ENCODE data around the gene TMEM125. TPM values are rescaled to one million over a fixed set of nuclear protein-coding genes. Genes with fewer than 3 reads are reported as not detected.

The TMEM125 gene
- total RNA-seq, 6 donors from 2014 or later, result 144 to 302 (median 227) TPM

DNA sequence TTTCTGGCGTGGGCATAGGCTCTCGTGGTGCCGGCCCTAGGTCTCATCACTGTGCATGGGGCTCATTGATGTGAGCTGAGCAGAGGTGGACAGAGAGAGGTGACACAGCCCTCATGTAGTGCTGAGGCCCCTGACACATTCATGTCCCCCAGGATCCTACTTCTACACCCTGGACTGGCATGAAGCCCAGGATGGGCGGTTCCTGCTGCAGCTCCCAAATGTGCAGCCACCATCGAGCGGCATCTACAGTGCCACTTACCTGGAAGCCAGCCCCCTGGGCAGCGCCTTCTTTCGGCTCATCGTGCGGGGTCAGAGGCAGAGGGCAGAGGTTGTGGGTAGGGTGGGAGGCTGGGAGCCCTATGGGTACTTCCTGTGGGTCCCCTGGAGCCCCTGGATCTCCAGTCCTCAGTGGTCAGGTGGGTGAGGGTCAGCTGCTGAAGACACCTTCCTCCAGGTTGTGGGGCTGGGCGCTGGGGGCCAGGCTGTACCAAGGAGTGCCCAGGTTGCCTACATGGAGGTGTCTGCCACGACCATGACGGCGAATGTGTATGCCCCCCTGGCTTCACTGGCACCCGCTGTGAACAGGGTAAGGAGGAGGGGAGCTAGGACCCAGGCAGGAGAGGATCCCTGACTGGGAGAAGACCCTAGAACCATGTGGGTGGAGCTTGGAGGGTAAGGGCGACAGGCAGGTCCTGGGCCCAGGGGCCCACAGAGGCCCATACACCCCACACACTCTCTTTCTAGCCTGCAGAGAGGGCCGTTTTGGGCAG is 37.1 kb downstream of the TMEM125 start:
- H3K27me3 ChIP-seq, result no peaks in the 10 kb centered on the region
- no peaks in the 10 kb centered on the region for H3K9me3 ChIP-seq
- no peak overlapping the region for H3K4me3 ChIP-seq
- DNase-seq (peak; percentile 41 to 50), ATAC-seq (ENCODE audit: low FRiP score in 2 of 2) (no peak)
- H3K36me3 ChIP-seq, result peaks cover 0 to 27% (median 2%) of the 10 kb centered on the region in 4 donors
- peaks cover 39 to 65% (median 48%) of the 10 kb centered on the region in 4 donors for H3K4me1 ChIP-seq
- no peak for TF ChIP-seq POLR2AphosphoS5 (IDR thresholded peaks at IDR 0.05)
- TF ChIP-seq POLR2A (IDR thresholded peaks at IDR 0.05), result no peak
- TF ChIP-seq, protein P1, sequence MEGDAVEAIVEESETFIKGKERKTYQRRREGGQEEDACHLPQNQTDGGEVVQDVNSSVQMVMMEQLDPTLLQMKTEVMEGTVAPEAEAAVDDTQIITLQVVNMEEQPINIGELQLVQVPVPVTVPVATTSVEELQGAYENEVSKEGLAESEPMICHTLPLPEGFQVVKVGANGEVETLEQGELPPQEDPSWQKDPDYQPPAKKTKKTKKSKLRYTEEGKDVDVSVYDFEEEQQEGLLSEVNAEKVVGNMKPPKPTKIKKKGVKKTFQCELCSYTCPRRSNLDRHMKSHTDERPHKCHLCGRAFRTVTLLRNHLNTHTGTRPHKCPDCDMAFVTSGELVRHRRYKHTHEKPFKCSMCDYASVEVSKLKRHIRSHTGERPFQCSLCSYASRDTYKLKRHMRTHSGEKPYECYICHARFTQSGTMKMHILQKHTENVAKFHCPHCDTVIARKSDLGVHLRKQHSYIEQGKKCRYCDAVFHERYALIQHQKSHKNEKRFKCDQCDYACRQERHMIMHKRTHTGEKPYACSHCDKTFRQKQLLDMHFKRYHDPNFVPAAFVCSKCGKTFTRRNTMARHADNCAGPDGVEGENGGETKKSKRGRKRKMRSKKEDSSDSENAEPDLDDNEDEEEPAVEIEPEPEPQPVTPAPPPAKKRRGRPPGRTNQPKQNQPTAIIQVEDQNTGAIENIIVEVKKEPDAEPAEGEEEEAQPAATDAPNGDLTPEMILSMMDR (IDR thresholded peaks at IDR 0.05), result no peak
- TF ChIP-seq EP300 (IDR thresholded peaks at IDR 0.05), result no peak
- peak overlapping the region in 3 of 4 donors; percentile 63 to 81 (median 78) for H3K27ac ChIP-seq
- 73 to 91% methylated on average over 4 to 17 of the region's 17 CpGs for WGBS, 2 donors

DNA sequence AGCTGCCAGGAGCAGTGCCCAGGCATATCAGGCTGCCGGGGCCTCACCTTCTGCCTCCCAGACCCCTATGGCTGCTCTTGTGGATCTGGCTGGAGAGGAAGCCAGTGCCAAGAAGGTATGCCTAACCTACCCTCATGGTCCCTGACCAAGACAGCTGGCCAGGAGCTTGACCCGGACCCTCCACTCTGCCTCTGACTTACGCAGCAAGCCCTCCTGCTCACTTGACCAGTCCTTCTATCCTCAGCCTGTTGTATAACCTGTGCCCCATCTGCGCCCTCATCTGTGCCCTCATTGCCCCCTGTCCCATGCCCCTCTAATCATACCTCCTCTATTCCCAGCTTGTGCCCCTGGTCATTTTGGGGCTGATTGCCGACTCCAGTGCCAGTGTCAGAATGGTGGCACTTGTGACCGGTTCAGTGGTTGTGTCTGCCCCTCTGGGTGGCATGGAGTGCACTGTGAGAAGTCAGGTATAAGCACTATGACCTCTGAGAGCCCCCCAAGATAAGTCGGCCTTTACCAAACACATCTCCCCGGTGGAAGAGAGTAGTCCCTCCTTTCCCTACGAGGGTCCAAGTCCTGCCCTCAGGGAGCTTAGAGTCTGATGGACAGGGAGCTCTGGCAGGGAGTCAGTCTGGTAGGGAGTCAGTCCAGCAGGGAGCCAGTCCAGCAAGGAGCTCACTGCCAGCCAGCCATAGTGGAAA is 37.8 kb downstream of the TMEM125 start:
- no peak for DNase-seq
- H3K9me3 ChIP-seq, result no peaks in the 10 kb centered on the region
- WGBS, 2 donors, result 96% methylated on average over 6 to 9 of the region's 9 CpGs

DNA sequence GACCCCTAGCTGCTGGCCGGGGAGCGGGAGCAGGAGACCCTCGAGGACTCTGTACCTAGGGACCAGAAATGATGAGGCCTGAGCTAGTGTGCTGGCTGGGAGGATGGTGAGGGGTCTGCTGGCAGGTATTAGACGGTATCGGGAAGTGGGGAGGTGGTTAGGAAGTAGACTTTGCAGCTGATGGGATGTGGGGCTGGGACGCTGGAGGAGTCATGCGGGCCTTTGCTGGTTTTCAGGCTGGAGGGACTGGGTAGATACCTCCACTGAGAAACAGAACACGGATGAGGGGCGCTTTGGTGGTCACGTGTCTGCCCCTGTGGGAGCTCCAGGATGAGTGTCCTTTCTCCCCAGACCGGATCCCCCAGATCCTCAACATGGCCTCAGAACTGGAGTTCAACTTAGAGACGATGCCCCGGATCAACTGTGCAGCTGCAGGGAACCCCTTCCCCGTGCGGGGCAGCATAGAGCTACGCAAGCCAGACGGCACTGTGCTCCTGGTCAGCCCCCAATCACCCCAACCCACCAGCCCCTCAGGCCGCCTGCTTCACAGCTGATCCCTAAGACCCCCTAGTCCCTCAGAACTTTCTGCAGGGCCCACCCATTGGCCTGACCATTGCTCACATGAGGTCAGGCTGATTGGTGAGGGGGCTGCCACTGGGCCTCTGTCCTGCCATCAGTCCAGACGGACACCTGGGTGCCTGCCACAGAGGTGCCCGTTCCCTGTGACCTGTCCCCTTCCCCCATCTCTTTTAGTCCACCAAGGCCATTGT is 39.0 kb downstream of the TMEM125 start:
- peaks cover 0 to 41% (median 8%) of the 10 kb centered on the region in 4 donors for H3K36me3 ChIP-seq
- no peaks in the 10 kb centered on the region for H3K9me3 ChIP-seq
- peak overlapping the region in 2 of 4 donors; percentile 42 to 81 for H3K27ac ChIP-seq
- DNase-seq (peak in 1 of 2 donors; percentile 17), ATAC-seq (ENCODE audit: low FRiP score in 2 of 2) (no peak)
- no peak for TF ChIP-seq POLR2A (IDR thresholded peaks at IDR 0.05)
- H3K4me3 ChIP-seq, result no peak overlapping the region
- WGBS, 2 donors, result 93 to 95% methylated on average over 16 to 18 of the region's 20 CpGs
- H3K4me1 ChIP-seq, result peaks cover 36 to 49% (median 40%) of the 10 kb centered on the region in 4 donors
- H3K27me3 ChIP-seq, result no peaks in the 10 kb centered on the region

More for the DNA sequence above, 37.8 kb downstream of the TMEM125 start:
- Histone ChIP-seq H3K4me3 (no peak overlapping the region), H3K27me3 (no peaks in the 10 kb centered on the region), H3K36me3 (peaks cover 0 to 34% (median 2%) of the 10 kb centered on the region in 4 donors), H3K27ac (peak overlapping the region in 3 of 4 donors; percentile 40 to 81 (median 63)), H3K4me1 (peaks cover 39 to 61% (median 48%) of the 10 kb centered on the region in 4 donors)
- no peak for ATAC-seq (ENCODE audit: low FRiP score in 2 of 2)
- TF ChIP-seq POLR2A (IDR thresholded peaks at IDR 0.05) (no peak), EP300 (IDR thresholded peaks at IDR 0.05) (no peak), POLR2AphosphoS5 (IDR thresholded peaks at IDR 0.05) (no peak)
- TF ChIP-seq, protein P1 (IDR thresholded peaks at IDR 0.05), result no peak

DNA sequence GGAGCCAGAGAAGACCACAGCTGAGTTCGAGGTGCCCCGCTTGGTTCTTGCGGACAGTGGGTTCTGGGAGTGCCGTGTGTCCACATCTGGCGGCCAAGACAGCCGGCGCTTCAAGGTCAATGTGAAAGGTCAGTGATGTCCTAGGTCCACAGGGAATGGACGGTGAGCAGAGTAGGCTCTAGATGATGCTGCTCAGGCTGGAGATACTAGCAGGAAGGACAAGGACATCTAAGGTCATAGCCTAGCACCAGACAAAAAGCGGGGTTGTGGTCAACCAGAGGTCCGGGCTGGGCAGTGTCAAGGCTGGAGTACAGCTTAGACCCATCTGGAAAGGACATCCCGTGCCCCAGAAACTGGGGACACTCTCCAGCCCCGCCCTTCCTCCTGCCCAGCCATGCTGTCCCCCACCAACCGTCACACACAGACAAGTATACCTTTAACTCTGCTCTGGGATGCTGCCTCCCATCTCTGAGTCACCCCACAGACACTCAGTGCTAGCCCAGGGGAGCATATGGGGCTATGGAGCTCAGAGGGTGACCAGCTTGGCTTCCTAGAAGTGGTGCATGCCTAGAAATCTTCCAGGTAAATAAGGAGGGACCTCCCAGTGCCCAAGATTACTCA is 39.7 kb downstream of the TMEM125 start:
- H3K4me3 ChIP-seq, result no peak overlapping the region
- peaks cover 29 to 42% (median 35%) of the 10 kb centered on the region in 4 donors for H3K4me1 ChIP-seq
- peak overlapping the region in 2 of 4 donors; percentile 42 to 81 for H3K27ac ChIP-seq
- peaks cover 0 to 45% (median 8%) of the 10 kb centered on the region in 4 donors for H3K36me3 ChIP-seq
- H3K27me3 ChIP-seq, result no peaks in the 10 kb centered on the region
- DNase-seq, result peak in 1 of 2 donors; percentile 24
- TF ChIP-seq POLR2A (IDR thresholded peaks at IDR 0.05), result no peak
- no peak for TF ChIP-seq EP300 (IDR thresholded peaks at IDR 0.05)
- TF ChIP-seq POLR2AphosphoS5 (IDR thresholded peaks at IDR 0.05), result no peak
- TF ChIP-seq, protein P1 (IDR thresholded peaks at IDR 0.05), result no peak
- no peaks in the 10 kb centered on the region for H3K9me3 ChIP-seq
- 79 to 89% methylated on average over 11 to 13 of the region's 13 CpGs for WGBS, 2 donors
- ATAC-seq (ENCODE audit: low FRiP score in 2 of 2), result no peak
